Large intestine (tissue), 3 donors: ENCODE measurements around the gene TSPAN14. TPM values are rescaled to one million over a fixed set of nuclear protein-coding genes. Genes with fewer than 3 reads are reported as not detected.

Experiments
- DNase-seq, 2 donors: peaks; one replicate each; pipeline versions ENCODE4 v3.0.0 to v3.0.0-alpha.2; 2013
- H3K27ac ChIP-seq: one replicate; pipeline ENCODE4 v1.5.1; 2013; ENCODE audit warnings: low read length
- H3K27me3 ChIP-seq: 2 replicates; pipeline ENCODE4 v1.6.1; 2013; ENCODE audit warnings: low read length; ENCODE audit not compliant: control insufficient read depth, insufficient read depth
- H3K36me3 ChIP-seq: 2 replicates; pipeline ENCODE4 v1.6.1; 2013; ENCODE audit warnings: low read length; ENCODE audit not compliant: control insufficient read depth, insufficient read depth
- H3K4me1 ChIP-seq: one replicate; pipeline ENCODE4 v1.6.1; 2013; ENCODE audit warnings: low read length; ENCODE audit not compliant: control insufficient read depth, insufficient read depth
- H3K4me3 ChIP-seq: one replicate; pipeline ENCODE4 v1.5.1; 2013; ENCODE audit warnings: low read length
- H3K9me3 ChIP-seq: one replicate; pipeline ENCODE4 v1.6.1; 2013; ENCODE audit warnings: mild to moderate bottlenecking, low read depth, low read length, moderate library complexity; ENCODE audit not compliant: control insufficient read depth
- WGBS: methylation state at CpG from one replicate; pipeline ENCODE4 v1.1.5; 2013; ENCODE audit warnings: low lambda C conversion rate; ENCODE audit not compliant: insufficient coverage; 5-methylcytosine and 5-hydroxymethylcytosine counted together
- polyA plus RNA-seq: library from polyadenylated mRNA; unstranded; fragments of 120-200 nt; gene quantifications from one replicate; pipeline ENCODE4 v1.2.1, GENCODE V29; 2013

Gene TSPAN14
- polyA plus RNA-seq, 1 donor, result 64.7 TPM

GRCh38 chr10:80571352-80571751 is 117.2 kb downstream of the TSPAN14 start:
- H3K27me3 ChIP-seq, result peaks cover 7% of the 10 kb centered on the region
- WGBS, result no CpG with 5 or more reads among the region's 9 CpGs
- H3K4me1 ChIP-seq, result no peaks in the 10 kb centered on the region
- H3K27ac ChIP-seq, result no peak overlapping the region
- no peak for DNase-seq
- no peaks in the 10 kb centered on the region for H3K9me3 ChIP-seq
- H3K36me3 ChIP-seq, result no peaks in the 10 kb centered on the region
- H3K4me3 ChIP-seq, result no peak overlapping the region

- Histone ChIP-seq H3K36me3 (no peaks in the 10 kb centered on the region), H3K4me1 (no peaks in the 10 kb centered on the region), H3K4me3 (no peak overlapping the region), H3K9me3 (no peaks in the 10 kb centered on the region), H3K27ac (no peak overlapping the region), H3K27me3 (no peaks in the 10 kb centered on the region)
- no peak for DNase-seq
- 9% methylated on average over 3 of the region's 5 CpGs for WGBS
Observed at GRCh38 chr10:80579181-80579763, 125.2 kb downstream of the TSPAN14 start.

GRCh38 chr10:80579849-80580637 is 125.9 kb downstream of the TSPAN14 start:
- no peaks in the 10 kb centered on the region for H3K9me3 ChIP-seq
- no peaks in the 10 kb centered on the region for H3K4me1 ChIP-seq
- no peak overlapping the region for H3K4me3 ChIP-seq
- DNase-seq, result no peak
- no peaks in the 10 kb centered on the region for H3K27me3 ChIP-seq
- H3K36me3 ChIP-seq, result no peaks in the 10 kb centered on the region
- no peak overlapping the region for H3K27ac ChIP-seq
- WGBS, result 100% methylated on average over 2 of the region's 5 CpGs

- H3K9me3 ChIP-seq, result no peaks in the 10 kb centered on the region
- no peaks in the 10 kb centered on the region for H3K4me1 ChIP-seq
- H3K27me3 ChIP-seq, result no peaks in the 10 kb centered on the region
- H3K4me3 ChIP-seq, result no peak overlapping the region
- H3K36me3 ChIP-seq, result no peaks in the 10 kb centered on the region
- WGBS, result 72% methylated on average over 2 of the region's 7 CpGs
- no peak for DNase-seq
- no peak overlapping the region for H3K27ac ChIP-seq
Observed at GRCh38 chr10:80580638-80581468, 126.7 kb downstream of the TSPAN14 start.

- no peaks in the 10 kb centered on the region for H3K27me3 ChIP-seq
- H3K27ac ChIP-seq, result no peak overlapping the region
- no peak for DNase-seq
- H3K4me3 ChIP-seq, result no peak overlapping the region
- H3K9me3 ChIP-seq, result no peaks in the 10 kb centered on the region
- no peaks in the 10 kb centered on the region for H3K4me1 ChIP-seq
- no peaks in the 10 kb centered on the region for H3K36me3 ChIP-seq
- WGBS, result 89% methylated on average over 1 of the region's 5 CpGs
Observed at GRCh38 chr10:80581469-80581835, 127.3 kb downstream of the TSPAN14 start.

- Histone ChIP-seq H3K4me3 (no peak overlapping the region), H3K27me3 (no peaks in the 10 kb centered on the region), H3K36me3 (no peaks in the 10 kb centered on the region), H3K4me1 (no peaks in the 10 kb centered on the region), H3K27ac (no peak overlapping the region), H3K9me3 (no peaks in the 10 kb centered on the region)
- no peak for DNase-seq
- WGBS, result no CpG with 5 or more reads among the region's 3 CpGs
Observed at GRCh38 chr10:80582286-80582960, 128.3 kb downstream of the TSPAN14 start.

Other genes starting within 250 kb of the TSPAN14 start
- 101 TPM for gene ANXA11, start 248.8 kb upstream of the TSPAN14 start, polyA plus RNA-seq
- 0.10 TPM for gene MAT1A, start 164.7 kb upstream of the TSPAN14 start, polyA plus RNA-seq
- gene DYDC1, start 97.6 kb upstream of the TSPAN14 start, polyA plus RNA-seq, result not detected
- gene DYDC2, start 97.5 kb upstream of the TSPAN14 start, polyA plus RNA-seq, result 0.42 TPM
- gene PRXL2A, start 45.8 kb upstream of the TSPAN14 start, polyA plus RNA-seq, result 99.8 TPM
- gene SH2D4B, start 83.6 kb downstream of the TSPAN14 start, polyA plus RNA-seq, result 0.01 TPM